GM21526 (cell line): Measurements from ENCODE around the gene CLIP2.
"Not testable (repeated sequence)": the region's sequence is repeated elsewhere in the genome, so short reads cannot be mapped to it uniquely, and the experiment has no call there.

ENCODE experiments used
- ATAC-seq: cut with Tn5 transposase; IDR thresholded peaks from one replicate; pipeline ENCODE4 v1.9.1; 2021; ENCODE audit warnings: moderate library complexity; ENCODE audit not compliant: unreplicated experiment, low FRiP score

The CLIP2 gene

GRCh38 chr7:74325210-74325565, 36.0 kb downstream of the CLIP2 start:
- no peak for ATAC-seq

- no peak for ATAC-seq
Observed at GRCh38 chr7:74329225-74329624, 40.0 kb downstream of the CLIP2 start.

DNA sequence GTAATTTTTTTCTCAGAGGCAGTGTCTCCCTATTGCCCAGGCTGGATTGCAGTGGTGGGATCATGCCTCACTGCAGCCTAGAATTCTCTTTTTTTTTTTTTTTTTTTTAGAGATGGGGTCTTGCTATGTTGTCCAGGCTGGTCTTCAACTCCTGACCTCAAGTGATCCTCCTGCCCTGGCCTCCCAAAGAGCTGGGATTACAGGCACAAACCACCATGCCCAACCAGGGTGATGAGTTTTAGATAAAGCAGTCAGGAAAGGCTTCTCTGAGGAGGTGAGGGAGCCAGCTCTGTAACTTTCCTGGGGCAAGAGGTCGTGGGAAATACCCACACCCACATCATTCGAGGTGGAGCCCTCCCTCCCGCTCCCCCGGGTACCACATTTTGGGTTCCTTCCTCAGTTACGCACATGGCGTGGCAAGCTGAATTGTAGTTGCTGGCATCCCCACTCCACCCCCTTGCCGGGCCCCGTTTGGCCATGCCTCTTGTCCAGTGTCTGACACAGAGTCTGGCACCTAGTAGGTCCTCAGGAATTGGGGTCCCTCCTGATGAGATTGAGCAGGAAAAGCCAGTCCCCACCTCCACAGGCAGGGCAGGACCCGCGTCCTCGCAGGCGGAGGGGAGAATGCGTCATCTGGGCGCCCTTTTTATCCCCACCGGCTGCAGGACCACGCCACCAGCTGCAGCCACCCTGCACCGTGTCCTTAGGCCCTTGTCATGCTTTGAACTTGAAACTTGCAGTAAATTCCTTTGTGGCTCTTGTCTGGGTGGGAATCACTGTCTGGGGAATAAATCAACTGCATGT, 43.4 kb downstream of the CLIP2 start:
- ATAC-seq, result no peak

- ATAC-seq, result no peak
Observed at GRCh38 chr7:74334030-74334429, 44.8 kb downstream of the CLIP2 start.

DNA sequence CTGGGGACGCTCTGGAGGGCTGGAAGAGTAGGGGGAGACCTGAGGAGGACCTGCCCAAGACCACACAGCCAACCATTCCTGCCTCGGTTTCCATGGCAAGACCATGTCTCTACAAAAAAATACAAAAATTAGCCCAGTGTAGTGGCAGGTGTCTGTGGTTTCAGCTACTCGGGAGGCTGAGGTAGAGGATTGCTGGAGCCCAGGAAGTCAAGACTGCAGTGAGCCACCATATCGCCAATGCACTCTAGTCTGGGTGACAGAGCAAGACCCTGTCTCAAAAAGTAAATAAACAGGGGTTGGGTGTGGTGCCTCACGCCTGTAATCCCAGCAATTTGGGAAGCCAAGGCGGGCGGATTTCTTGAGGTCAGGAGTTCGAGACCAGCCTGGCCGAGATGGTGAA, 48.7 kb downstream of the CLIP2 start:
- ATAC-seq, result no peak

DNA sequence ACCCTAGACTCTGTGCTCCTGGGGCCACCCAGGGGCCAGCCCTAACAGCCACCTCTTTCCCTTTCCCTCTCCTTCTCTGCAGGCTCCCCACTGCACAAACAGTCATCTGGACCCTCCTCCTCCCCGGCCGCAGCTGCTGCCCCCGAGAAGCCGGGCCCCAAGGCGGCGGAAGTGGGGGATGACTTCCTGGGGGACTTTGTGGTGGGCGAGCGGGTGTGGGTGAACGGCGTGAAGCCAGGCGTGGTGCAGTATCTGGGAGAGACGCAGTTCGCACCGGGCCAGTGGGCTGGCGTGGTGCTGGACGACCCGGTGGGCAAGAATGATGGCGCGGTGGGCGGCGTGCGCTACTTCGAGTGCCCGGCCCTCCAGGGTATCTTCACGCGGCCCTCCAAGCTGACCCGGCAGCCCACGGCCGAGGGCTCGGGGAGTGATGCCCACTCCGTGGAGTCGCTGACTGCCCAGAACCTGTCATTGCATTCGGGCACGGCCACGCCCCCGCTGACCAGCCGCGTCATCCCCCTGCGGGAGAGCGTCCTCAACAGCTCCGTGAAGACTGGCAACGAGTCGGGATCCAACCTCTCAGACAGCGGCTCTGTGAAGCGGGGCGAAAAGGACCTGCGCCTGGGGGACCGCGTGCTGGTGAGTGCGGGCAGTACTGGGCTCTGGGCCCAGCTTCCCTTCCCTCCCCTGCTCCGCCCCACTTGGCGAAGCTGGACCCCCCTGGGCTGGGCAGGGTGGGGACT, 49.3 kb downstream of the CLIP2 start:
- no peak for ATAC-seq

- ATAC-seq, result not testable (repeated sequence)
Observed at GRCh38 chr7:74339648-74340047, 50.4 kb downstream of the CLIP2 start.

- no peak for ATAC-seq
Observed at GRCh38 chr7:74343281-74344131, 54.3 kb downstream of the CLIP2 start.

- no peak for ATAC-seq
Observed at GRCh38 chr7:74344132-74344496, 54.9 kb downstream of the CLIP2 start.

- no peak for ATAC-seq
Observed at GRCh38 chr7:74344786-74345185, 55.6 kb downstream of the CLIP2 start.

- no peak for ATAC-seq
Observed at GRCh38 chr7:74345970-74346369, 56.8 kb downstream of the CLIP2 start.

- ATAC-seq, result no peak
Observed at GRCh38 chr7:74349621-74350020, 60.4 kb downstream of the CLIP2 start.

GRCh38 chr7:74350751-74351150, 61.5 kb downstream of the CLIP2 start:
- ATAC-seq, result no peak

GRCh38 chr7:74351836-74352235, 62.6 kb downstream of the CLIP2 start:
- ATAC-seq, result no peak

- not testable (repeated sequence) for ATAC-seq
Observed at GRCh38 chr7:74352551-74353138, 63.4 kb downstream of the CLIP2 start.

- no peak for ATAC-seq
Observed at GRCh38 chr7:74354009-74354408, 64.8 kb downstream of the CLIP2 start.

GRCh38 chr7:74355091-74355490, 65.9 kb downstream of the CLIP2 start:
- no peak for ATAC-seq

GRCh38 chr7:74356589-74357315, 67.5 kb downstream of the CLIP2 start:
- no peak for ATAC-seq

GRCh38 chr7:74360008-74360407, 70.8 kb downstream of the CLIP2 start:
- ATAC-seq, result no peak

DNA sequence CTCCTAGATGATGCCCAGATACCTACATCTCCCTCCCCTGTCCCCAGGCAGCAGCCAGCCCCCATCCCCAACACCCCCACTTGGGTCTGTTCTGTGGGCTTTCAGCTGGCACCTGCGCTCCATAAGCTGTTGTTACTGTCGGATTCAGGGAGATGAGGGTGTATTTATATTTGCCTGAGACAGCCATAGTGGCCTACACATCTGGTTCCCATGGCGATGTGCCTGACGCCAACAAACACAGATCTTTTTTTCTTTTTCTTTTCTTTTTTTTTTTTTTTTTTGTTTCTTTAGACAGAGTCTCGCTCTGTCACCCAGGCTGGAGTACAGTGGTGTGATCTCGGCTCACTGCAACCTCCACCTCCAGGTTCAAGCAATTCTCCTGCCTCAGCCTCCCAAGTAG, 73.1 kb downstream of the CLIP2 start:
- no peak for ATAC-seq
